Small intestine (tissue), 7 donors: ENCODE measurements around the gene BDH1. TPM values are rescaled to one million over a fixed set of nuclear protein-coding genes. Genes with fewer than 3 reads are reported as not detected.

ENCODE experiments used
- DNase-seq, 2 donors: peaks; one replicate each; pipeline versions ENCODE4 v3.0.0 to v3.0.0-alpha.2; 2013
- FAIRE-seq: peaks from 2 replicates; lab custom pipeline; 2012; peaks lifted over from hg19 to GRCh38; lab: Jason Lieb, UNC
- H3K27ac ChIP-seq, 3 donors: one replicate each; pipeline ENCODE4 v1.5.1; 2013; ENCODE audit warnings: low read length in 2 of 3, mild to moderate bottlenecking in 2 of 3, control low read depth in 1 of 3, inconsistent platforms in 1 of 3, low read depth in 1 of 3, moderate library complexity in 1 of 3
- H3K27me3 ChIP-seq, 3 donors: one replicate each; pipeline ENCODE4 v1.6.1; 2013; ENCODE audit warnings: low read length in 3 of 3, inconsistent platforms in 1 of 3; ENCODE audit not compliant: control insufficient read depth in 3 of 3, insufficient read depth in 3 of 3
- H3K36me3 ChIP-seq, 3 donors: one replicate each; pipeline ENCODE4 v1.6.1; 2013; ENCODE audit warnings: low read length in 3 of 3, inconsistent platforms in 1 of 3, low read depth in 1 of 3, mild to moderate bottlenecking in 1 of 3, moderate library complexity in 1 of 3; ENCODE audit not compliant: control insufficient read depth in 3 of 3, insufficient read depth in 2 of 3
- H3K4me1 ChIP-seq, 3 donors: one replicate each; pipeline ENCODE4 v1.6.1; 2013; ENCODE audit warnings: low read length in 2 of 3, inconsistent platforms in 1 of 3, low read depth in 1 of 3, mild to moderate bottlenecking in 1 of 3, moderate library complexity in 1 of 3; ENCODE audit not compliant: control insufficient read depth in 3 of 3, insufficient read depth in 2 of 3
- H3K4me3 ChIP-seq, 3 donors: one replicate each; pipeline ENCODE4 v1.5.1; 2013; ENCODE audit warnings: low read length in 3 of 3, control low read depth in 1 of 3, inconsistent platforms in 1 of 3, low read depth in 1 of 3, mild to moderate bottlenecking in 1 of 3, moderate library complexity in 1 of 3
- H3K9me3 ChIP-seq, 2 donors: one replicate each; pipeline ENCODE4 v1.6.1; 2013; ENCODE audit warnings: low read depth in 1 of 2, low read length in 1 of 2; ENCODE audit not compliant: control insufficient read depth in 2 of 2, insufficient read depth in 1 of 2
- WGBS, 3 donors: extraction: QIAGEN DNeasy Blood & Tissue Kit; methylation state at CpG; one replicate each; pipeline ENCODE4 v1.1.7; 2013; 5-methylcytosine and 5-hydroxymethylcytosine counted together
- polyA plus RNA-seq, 4 donors: library from polyadenylated mRNA; stranded (reverse) in 3 of 4; unstranded in 1 of 4; fragments of 200-250 nt in 3 of 4; fragments of 120-200 nt in 1 of 4; gene quantifications; one replicate each; pipeline versions ENCODE4 v1.2.1 to v1.2.3, GENCODE V29; 2013
- donor health status: healthy with polysubstance abuse.
- donor health status: control.
- donor health status: control.
- donor health status: Bipolar disorder and iron deficiency.
- donor health status: healthy.

Gene BDH1
- polyA plus RNA-seq, 4 donors = 71.1 to 101 (median 91.4) TPM

DNA sequence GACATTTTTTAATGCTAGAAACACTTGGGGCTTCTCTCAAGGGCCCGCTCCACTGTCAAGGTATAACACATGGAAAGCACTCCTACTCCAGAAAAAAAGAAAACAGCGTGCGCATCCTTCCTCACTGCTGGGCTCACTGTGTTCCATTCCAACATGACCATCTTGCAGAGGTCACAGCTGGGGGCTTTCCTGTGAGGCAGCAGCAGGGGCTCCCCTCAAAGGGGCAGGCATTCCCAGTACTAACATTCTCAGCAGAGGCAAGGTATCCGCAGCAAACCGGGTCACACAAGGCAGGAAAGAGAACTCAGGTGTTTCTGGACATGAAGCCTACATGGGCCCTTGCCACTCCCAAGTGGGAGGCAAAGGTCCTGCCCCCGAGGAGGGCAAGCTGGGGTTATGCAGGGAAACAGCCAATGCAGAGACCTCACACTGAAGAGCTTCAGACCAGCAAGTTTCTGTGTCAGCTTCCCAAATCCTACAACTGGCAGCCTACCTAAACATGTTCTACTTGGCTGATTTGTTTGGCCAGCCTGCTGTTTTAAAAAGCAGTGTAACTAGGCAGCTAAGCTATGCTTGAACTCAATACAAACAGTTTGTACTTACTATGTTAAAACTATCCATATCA lies 6.4 kb downstream of the BDH1 start:
- Histone ChIP-seq H3K9me3 (no peaks in the 10 kb centered on the region), H3K27ac (peak overlapping the region in 1 of 3 donors; percentile 0), H3K4me3 (no peak overlapping the region), H3K36me3 (peaks cover 0 to 32% (median 0%) of the 10 kb centered on the region in 3 donors), H3K4me1 (peaks cover 0 to 32% (median 5%) of the 10 kb centered on the region in 3 donors), H3K27me3 (no peaks in the 10 kb centered on the region)
- FAIRE-seq (no peak), DNase-seq (no peak)
- WGBS, 3 donors = 67 to 68% (median 68%) methylated on average over 6 of the region's 6 CpGs

DNA sequence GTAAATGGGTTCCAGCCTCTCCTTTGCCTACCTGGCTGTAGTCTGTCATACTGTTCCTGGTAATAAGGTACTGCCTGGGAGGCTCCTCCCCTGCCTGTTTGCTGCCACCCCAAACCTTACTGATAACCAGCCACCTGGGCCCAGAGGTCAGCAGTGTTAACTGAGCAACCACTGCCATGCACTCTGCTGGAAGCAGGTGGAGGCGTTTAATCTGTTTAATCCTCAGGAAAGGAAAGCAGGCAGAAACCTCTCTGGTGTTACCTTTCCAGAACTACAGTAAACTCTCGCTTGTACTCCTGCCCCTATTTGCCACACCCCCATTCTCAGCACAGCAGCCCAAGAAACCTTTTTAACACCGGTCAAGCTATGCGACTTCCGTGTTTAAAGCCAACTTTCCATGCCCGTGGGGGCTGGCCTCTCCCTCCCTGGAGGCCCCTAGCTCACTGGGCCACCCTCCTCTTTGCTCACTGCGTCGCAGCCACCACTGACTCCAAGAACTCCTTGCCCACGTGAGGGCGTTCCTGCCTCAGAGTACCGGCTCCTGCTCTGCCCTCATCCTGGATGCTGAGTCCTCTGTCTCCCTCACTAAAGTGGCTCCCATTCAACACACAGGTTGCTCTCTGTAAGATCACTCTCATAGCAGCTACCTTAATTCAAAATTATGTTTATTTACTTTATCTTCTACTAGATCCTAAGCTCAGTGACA lies 8.3 kb downstream of the BDH1 start:
- 17 to 58% (median 43%) methylated on average over 11 of the region's 11 CpGs for WGBS, 3 donors
- no peak overlapping the region for H3K4me3 ChIP-seq
- peaks cover 0 to 26% (median 2%) of the 10 kb centered on the region in 3 donors for H3K4me1 ChIP-seq
- DNase-seq (peak; percentile 85 to 91), FAIRE-seq (no peak)
- H3K9me3 ChIP-seq = no peaks in the 10 kb centered on the region
- H3K27ac ChIP-seq = peak overlapping the region; percentile 84 to 89 (median 87)
- H3K27me3 ChIP-seq = no peaks in the 10 kb centered on the region
- H3K36me3 ChIP-seq = peaks cover 0 to 49% (median 4%) of the 10 kb centered on the region in 3 donors

DNA sequence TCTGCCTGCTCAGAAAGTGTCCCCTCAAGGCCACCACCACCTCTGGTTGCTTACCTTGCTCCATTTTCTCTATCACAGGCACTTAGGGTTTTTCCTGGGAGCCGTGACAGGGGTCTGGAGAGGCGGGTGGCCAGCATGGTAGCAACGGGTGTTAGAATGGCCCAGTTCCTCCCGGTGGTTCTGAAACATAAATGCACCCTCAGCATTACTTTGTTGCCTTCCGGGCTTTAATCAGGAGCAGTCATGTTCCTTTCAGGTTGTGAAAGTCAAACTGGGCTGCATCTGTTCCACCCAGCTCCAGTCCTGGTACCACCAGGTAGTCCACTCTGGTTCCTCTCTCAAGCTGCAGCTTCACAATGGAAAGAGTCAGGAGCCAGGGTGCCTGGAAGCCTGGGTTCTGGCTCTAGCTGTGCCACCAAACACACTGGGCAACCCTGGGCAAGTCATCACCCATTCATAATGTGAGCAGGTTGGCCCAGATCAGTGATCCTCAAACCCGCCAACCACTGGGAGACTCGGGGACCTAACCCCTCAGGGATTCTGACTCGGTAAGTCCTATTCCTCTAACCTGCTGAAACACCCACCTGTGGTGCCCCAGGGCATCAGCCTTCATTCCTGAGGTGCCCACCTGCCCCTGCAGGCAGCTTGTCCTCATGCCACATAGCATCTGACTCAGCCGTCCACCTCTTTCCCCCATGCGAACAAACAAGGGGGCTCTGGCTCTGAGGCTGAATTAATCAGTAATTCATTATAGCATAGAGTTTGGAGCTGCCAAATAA lies 9.3 kb downstream of the BDH1 start:
- DNase-seq (no peak), FAIRE-seq (no peak)
- Histone ChIP-seq H3K4me3 (no peak overlapping the region), H3K4me1 (peaks cover 0 to 26% (median 2%) of the 10 kb centered on the region in 3 donors), H3K27me3 (no peaks in the 10 kb centered on the region), H3K36me3 (peaks cover 0 to 51% (median 8%) of the 10 kb centered on the region in 3 donors), H3K27ac (peak overlapping the region; percentile 59 to 87 (median 84)), H3K9me3 (no peaks in the 10 kb centered on the region)
- WGBS, 3 donors = 71 to 86% (median 72%) methylated on average over 10 of the region's 10 CpGs

GRCh38 chr3:197545571-197545970 lies 10.2 kb downstream of the BDH1 start:
- Histone ChIP-seq H3K27me3 (no peaks in the 10 kb centered on the region), H3K4me3 (no peak overlapping the region), H3K4me1 (peaks cover 0 to 30% (median 2%) of the 10 kb centered on the region in 3 donors), H3K36me3 (peaks cover 0 to 54% (median 8%) of the 10 kb centered on the region in 3 donors), H3K27ac (no peak overlapping the region), H3K9me3 (no peaks in the 10 kb centered on the region)
- FAIRE-seq (no peak), DNase-seq (no peak)
- WGBS, 3 donors = 83 to 85% (median 84%) methylated on average over 5 of the region's 5 CpGs

DNA sequence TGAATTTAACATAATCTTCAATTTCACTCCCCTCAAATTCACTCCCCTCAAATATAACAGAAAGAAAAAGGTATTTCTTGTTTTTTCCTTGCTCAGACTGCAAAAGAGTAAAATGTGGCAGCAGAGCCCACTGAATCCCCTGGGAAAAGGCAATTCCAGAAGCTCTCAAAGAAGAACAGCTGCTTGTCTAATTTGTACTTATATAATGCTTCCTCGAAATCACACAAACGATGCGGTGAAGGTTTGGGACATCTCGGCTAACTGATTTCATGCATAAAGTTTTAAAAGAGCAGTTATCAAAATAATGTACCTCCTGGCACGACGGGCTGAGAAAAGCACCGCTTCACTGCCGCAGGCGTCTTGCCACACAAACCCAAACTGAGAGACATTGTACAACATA lies 10.7 kb downstream of the BDH1 start:
- peaks cover 0 to 50% (median 8%) of the 10 kb centered on the region in 3 donors for H3K36me3 ChIP-seq
- no peak overlapping the region for H3K27ac ChIP-seq
- H3K27me3 ChIP-seq = no peaks in the 10 kb centered on the region
- H3K4me3 ChIP-seq = no peak overlapping the region
- WGBS, 3 donors = 89 to 95% (median 95%) methylated on average over 9 of the region's 9 CpGs
- peaks cover 0 to 30% (median 2%) of the 10 kb centered on the region in 3 donors for H3K4me1 ChIP-seq
- DNase-seq (no peak), FAIRE-seq (no peak)
- no peaks in the 10 kb centered on the region for H3K9me3 ChIP-seq

GRCh38 chr3:197542741-197543454 lies 12.9 kb downstream of the BDH1 start:
- Histone ChIP-seq H3K27ac (no peak overlapping the region), H3K4me1 (peaks cover 0 to 24% (median 2%) of the 10 kb centered on the region in 3 donors)
- 89 to 94% (median 90%) methylated on average over 18 of the region's 18 CpGs for WGBS, 3 donors

DNA sequence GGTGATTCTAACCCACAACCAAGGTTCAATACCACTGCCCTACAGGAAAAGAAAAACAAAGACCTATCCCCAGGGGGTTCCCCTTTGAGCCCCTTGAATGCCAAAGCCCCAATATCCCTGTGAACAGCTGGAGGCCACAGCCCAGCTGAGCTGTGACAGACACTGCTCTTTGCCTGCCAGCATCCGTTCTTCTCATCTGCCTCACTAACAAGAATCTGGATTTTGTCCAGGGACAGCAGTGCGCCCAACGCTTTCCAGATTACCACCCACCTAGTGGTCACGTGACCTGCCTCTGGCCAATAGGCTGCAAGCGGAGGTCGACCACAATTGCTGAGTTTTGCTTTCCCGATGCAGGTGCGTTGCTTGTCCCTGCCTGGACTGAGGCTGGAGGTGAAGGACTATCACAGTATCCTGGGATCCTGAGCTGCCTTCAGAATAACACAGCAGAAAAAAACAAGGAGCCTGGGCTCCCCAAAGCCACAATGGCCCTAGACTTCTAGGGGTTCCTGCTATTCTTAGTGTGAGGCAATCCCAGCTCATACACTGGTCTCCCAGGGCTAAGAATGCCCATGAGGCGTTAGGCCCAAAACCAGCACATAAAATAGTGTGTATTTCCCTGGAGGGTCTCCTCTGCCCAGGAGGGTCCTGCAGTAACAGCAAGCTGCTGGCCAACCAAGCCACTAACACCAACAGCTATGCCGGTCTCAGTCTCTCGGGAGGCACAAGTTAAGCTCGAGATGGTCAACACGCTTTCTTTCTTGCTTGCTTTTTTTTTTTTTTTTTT lies 13.8 kb downstream of the BDH1 start:
- no peak for FAIRE-seq
- H3K27me3 ChIP-seq = no peaks in the 10 kb centered on the region
- no peak overlapping the region for H3K27ac ChIP-seq
- 68 to 86% (median 85%) methylated on average over 13 of the region's 13 CpGs for WGBS, 3 donors
- H3K9me3 ChIP-seq = no peaks in the 10 kb centered on the region
- peaks cover 0 to 15% (median 2%) of the 10 kb centered on the region in 3 donors for H3K4me1 ChIP-seq
- H3K36me3 ChIP-seq = peaks cover 0 to 52% (median 13%) of the 10 kb centered on the region in 3 donors
- peak in 1 of 2 donors; percentile 27 for DNase-seq
- no peak overlapping the region for H3K4me3 ChIP-seq

More at GRCh38 chr3:197542741-197543454, 12.9 kb downstream of the BDH1 start:
- Histone ChIP-seq H3K9me3 (no peaks in the 10 kb centered on the region), H3K36me3 (peaks cover 0 to 52% (median 11%) of the 10 kb centered on the region in 3 donors), H3K4me3 (no peak overlapping the region), H3K27me3 (no peaks in the 10 kb centered on the region)
- FAIRE-seq (no peak), DNase-seq (no peak)
